Measurements from ENCODE around the gene ARFGEF2.

GRCh38 chr20:48983423-48984400 is 62.2 kb downstream of the ARFGEF2 start:
- no peak for TF ChIP-seq POLR2A (IDR thresholded peaks at IDR 0.05)
- TF ChIP-seq CTCF (IDR thresholded peaks at IDR 0.05): no peak
- no peak for TF ChIP-seq EP300 (IDR thresholded peaks at IDR 0.05)

All from ovary (tissue), 3 donors.